K562 (cell line): ENCODE measurements around the gene SKIL. TPM values are rescaled to one million over a fixed set of nuclear protein-coding genes. Genes with fewer than 3 reads are reported as not detected.

Experiments used
- ARHGAP35 ChIP-seq: fragments of 450-650 bp; IDR thresholded peaks from 2 replicates; pipeline ENCODE4 v1.6.1; 2018; ENCODE audit not compliant: partially characterized antibody
- EP400 ChIP-seq: fragments of 450-650 bp; IDR thresholded peaks from 2 replicates; pipeline ENCODE4 v1.6.1; 2017; ENCODE audit warnings: antibody characterized with exemption, mild to moderate bottlenecking, moderate library complexity
- ERF ChIP-seq: fragments of 450-650 bp; formaldehyde crosslinking; IDR thresholded peaks from 2 replicates; pipeline ENCODE4 v1.4.0; 2020; ENCODE audit warnings: mild to moderate bottlenecking, mixed read lengths
- ETV5 ChIP-seq: sonication (generic); formaldehyde crosslinking; IDR thresholded peaks from 2 replicates; pipeline ENCODE4 v1.4.0; 2020; ENCODE audit warnings: low read depth, mild to moderate bottlenecking, missing genetic modification reagents
- HDAC3 ChIP-seq: fragments of 450-650 bp; IDR thresholded peaks from 2 replicates; pipeline ENCODE4 v1.6.1; 2018; ENCODE audit warnings: borderline replicate concordance, mild to moderate bottlenecking, moderate library complexity; ENCODE audit not compliant: partially characterized antibody
- JUND ChIP-seq, 2 experiments: IDR thresholded peaks; 2 replicates in 1 of 2; 3 replicates in 1 of 2; pipeline ENCODE4 v1.6.1; 2011; ENCODE audit warnings: borderline replicate concordance in 2 of 2, low read depth in 2 of 2, low read length in 2 of 2, improper control_type of control experiment in 1 of 2, missing biosample characterization in 1 of 2, missing genetic modification characterization in 1 of 2, missing genetic modification reagents in 1 of 2
- KDM1A ChIP-seq, 2 experiments: fragments of 450-650 bp; IDR thresholded peaks; 2 replicates each; pipeline ENCODE4 v1.6.1; 2016; ENCODE audit warnings: mild to moderate bottlenecking in 2 of 2
- NFIX ChIP-seq: fragments of 250-450 bp; sonication (Bioruptor Pico); IDR thresholded peaks from 2 replicates; pipeline ENCODE4 v1.4.0; 2020; ENCODE audit warnings: low read depth, mild to moderate bottlenecking, moderate library complexity
- SMARCA4 ChIP-seq: fragments of 450-650 bp; IDR thresholded peaks from 2 replicates; pipeline ENCODE4 v1.6.1; 2016
- STAT5A ChIP-seq: IDR thresholded peaks from 2 replicates; pipeline ENCODE4 v1.6.1; 2012; ENCODE audit warnings: low read length, inconsistent platforms, borderline replicate concordance
- TCF7L2 ChIP-seq: fragments of 150-350 bp; IDR thresholded peaks from 2 replicates; pipeline ENCODE4 v1.6.1; 2016; ENCODE audit warnings: low read depth, mild to moderate bottlenecking, low read length, moderate library complexity
- ZNF263 ChIP-seq: sonication (generic); formaldehyde crosslinking; IDR thresholded peaks from 2 replicates; pipeline ENCODE4 v1.8.0; 2022; ENCODE audit warnings: mild to moderate bottlenecking, missing genetic modification reagents, borderline replicate concordance
- ZNF316 ChIP-seq: fragments of 450-650 bp; IDR thresholded peaks from 2 replicates; pipeline ENCODE4 v1.6.1; 2016
- polyA plus RNA-seq, 8 experiments: library from polyadenylated mRNA; depleted of rRNA in 4 of 8; stranded (reverse) in 5 of 8; unstranded in 3 of 8; fragments of >200 nt; fragmentation: Nextera tagmentation in 2 of 8; fragmentation: Illumina TruSeq in 1 of 8; extraction: Ambion mirVana in 2 of 8; extraction: Trizol in 1 of 8; gene quantifications; 2 replicates each; pipeline versions ENCODE4 v1.2.1 to v1.2.3, GENCODE V29; 2011 to 2014; ENCODE audit warnings: inconsistent platforms in 1 of 8, missing spikeins in 1 of 8
- total RNA-seq, 7 experiments: library from RNA; depleted of rRNA in 6 of 7; stranded (reverse); fragments of >200 nt in 6 of 7; fragmentation: Illumina TruSeq in 2 of 7; extraction: Trizol in 2 of 7; gene quantifications; 2 replicates each; pipeline versions ENCODE4 v1.2.1 to v1.2.3, GENCODE V29; 2011 to 2021; ENCODE audit warnings: low replicate concordance in 1 of 7
- TF ChIP-seq, protein P1 (sequence below): fragments of 450-650 bp; formaldehyde crosslinking; IDR thresholded peaks from 2 replicates; pipeline ENCODE4 v1.4.0; 2020; ENCODE audit warnings: mild to moderate bottlenecking, mixed read lengths
- TF ChIP-seq, protein P2 (sequence below): fragments of 450-650 bp; IDR thresholded peaks from 2 replicates; pipeline ENCODE4 v1.6.1; 2016; ENCODE audit warnings: borderline replicate concordance
- TF ChIP-seq, protein P3 (sequence below), 2 experiments: IDR thresholded peaks in 1 of 2; conservative IDR thresholded peaks in 1 of 2; 2 replicates each; pipeline ENCODE4 v1.6.1; 2016; ENCODE audit warnings: low read depth in 2 of 2, mild to moderate bottlenecking in 1 of 2, missing compliant biosample characterization in 1 of 2, missing genetic modification characterization in 1 of 2, moderate library complexity in 1 of 2
- TF ChIP-seq, protein P4 (sequence below): sonication (generic); formaldehyde crosslinking; IDR thresholded peaks from 2 replicates; pipeline ENCODE4 v1.8.1; 2022; ENCODE audit warnings: missing genetic modification reagents

The SKIL gene
- total and polyA plus RNA-seq, 9 of the 15 experiments (the other 6 are each of a cell fraction or from before 2014, with no cell fraction given), result 4.3 to 19.1 (median 9.7) TPM

DNA sequence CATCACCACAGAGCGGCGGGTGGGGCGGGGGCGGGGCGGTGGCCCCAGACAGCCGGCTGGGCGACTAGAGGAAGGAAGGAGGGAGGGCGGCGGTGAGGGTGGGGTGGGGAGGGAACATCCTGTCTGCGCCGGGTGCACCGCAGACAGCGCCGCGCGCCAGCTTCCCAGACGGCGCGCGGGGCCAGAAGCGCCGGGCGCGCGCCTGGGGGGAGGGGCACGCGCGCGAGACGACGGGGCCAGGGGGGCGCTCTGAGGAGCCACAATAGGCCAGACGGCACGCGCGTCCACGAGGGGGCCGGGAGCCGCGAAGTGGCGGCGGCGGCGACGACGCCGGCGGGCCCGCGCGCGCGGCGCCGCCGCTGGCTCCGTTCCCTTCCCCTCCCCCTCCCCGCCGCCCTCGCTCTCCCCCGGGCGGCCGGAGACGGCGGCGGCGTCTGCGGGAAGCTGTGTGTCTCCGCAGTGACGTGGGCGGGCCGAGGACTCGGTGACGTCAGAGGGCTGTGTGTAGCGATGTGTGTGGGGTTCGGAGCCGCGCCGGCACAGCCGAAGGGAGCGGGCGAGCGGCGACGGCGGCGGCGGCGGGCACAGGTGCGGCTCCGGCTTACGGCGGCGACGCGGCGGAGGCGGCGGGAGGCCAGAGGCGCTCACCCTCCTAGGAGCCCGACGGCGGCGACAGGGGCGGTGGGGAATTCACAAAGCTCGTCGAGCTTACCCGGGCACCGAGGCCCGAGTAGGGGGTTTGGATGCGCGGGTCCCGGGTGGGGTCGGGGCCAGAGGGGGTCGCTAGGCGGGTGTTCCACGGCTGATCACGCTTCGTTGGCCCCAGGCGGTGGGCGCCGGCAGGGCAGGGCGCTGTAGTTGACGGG, at the start of gene SKIL (continued):
- TF ChIP-seq, protein P1, sequence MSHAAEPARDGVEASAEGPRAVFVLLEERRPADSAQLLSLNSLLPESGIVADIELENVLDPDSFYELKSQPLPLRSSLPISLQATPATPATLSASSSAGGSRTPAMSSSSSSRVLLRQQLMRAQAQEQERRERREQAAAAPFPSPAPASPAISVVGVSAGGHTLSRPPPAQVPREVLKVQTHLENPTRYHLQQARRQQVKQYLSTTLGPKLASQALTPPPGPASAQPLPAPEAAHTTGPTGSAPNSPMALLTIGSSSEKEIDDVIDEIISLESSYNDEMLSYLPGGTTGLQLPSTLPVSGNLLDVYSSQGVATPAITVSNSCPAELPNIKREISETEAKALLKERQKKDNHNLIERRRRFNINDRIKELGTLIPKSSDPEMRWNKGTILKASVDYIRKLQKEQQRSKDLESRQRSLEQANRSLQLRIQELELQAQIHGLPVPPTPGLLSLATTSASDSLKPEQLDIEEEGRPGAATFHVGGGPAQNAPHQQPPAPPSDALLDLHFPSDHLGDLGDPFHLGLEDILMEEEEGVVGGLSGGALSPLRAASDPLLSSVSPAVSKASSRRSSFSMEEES (CRISPR knock-in tag), result no peak
- TF ChIP-seq EP400 (0 out of 2 replicates have a peak, but pooled peaks have one; percentile 7), ETV5 (CRISPR knock-in tag) (0 out of 2 replicates have a peak, but pooled peaks have one; percentile 15), ZNF316 (no peak), HDAC3 (peak; percentile 28), JUND (IDR thresholded peaks at IDR 0.05; ENCODE audit: borderline replicate concordance, low read depth, low read length) (peak; percentile 85), JUND (tag; IDR thresholded peaks at IDR 0.05; ENCODE audit: borderline replicate concordance, low read depth, low read length) (peak; percentile 72; the same call in 1 of the 3 replicates), ARHGAP35 (no peak), NFIX (CRISPR knock-in tag) (no peak), ZNF263 (CRISPR knock-in tag) (no peak), ERF (peak; percentile 78; the same call in 1 of the 2 replicates), KDM1A (IDR thresholded peaks at IDR 0.05) (no peak), SMARCA4 (no peak), TCF7L2 (no peak), STAT5A (no peak)
- TF ChIP-seq, protein P2, sequence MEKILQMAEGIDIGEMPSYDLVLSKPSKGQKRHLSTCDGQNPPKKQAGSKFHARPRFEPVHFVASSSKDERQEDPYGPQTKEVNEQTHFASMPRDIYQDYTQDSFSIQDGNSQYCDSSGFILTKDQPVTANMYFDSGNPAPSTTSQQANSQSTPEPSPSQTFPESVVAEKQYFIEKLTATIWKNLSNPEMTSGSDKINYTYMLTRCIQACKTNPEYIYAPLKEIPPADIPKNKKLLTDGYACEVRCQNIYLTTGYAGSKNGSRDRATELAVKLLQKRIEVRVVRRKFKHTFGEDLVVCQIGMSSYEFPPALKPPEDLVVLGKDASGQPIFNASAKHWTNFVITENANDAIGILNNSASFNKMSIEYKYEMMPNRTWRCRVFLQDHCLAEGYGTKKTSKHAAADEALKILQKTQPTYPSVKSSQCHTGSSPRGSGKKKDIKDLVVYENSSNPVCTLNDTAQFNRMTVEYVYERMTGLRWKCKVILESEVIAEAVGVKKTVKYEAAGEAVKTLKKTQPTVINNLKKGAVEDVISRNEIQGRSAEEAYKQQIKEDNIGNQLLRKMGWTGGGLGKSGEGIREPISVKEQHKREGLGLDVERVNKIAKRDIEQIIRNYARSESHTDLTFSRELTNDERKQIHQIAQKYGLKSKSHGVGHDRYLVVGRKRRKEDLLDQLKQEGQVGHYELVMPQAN, result no peak
- TF ChIP-seq, protein P3, sequence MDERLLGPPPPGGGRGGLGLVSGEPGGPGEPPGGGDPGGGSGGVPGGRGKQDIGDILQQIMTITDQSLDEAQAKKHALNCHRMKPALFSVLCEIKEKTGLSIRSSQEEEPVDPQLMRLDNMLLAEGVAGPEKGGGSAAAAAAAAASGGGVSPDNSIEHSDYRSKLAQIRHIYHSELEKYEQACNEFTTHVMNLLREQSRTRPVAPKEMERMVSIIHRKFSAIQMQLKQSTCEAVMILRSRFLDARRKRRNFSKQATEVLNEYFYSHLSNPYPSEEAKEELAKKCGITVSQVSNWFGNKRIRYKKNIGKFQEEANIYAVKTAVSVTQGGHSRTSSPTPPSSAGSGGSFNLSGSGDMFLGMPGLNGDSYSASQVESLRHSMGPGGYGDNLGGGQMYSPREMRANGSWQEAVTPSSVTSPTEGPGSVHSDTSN (CRISPR knock-in tag; IDR thresholded peaks at IDR 0.05; ENCODE audit: low read depth), result no peak
- TF ChIP-seq, protein P3 (tag; conservative IDR thresholded peaks at IDR 0.05; ENCODE audit: low read depth), result no peak
- TF ChIP-seq, protein P4, sequence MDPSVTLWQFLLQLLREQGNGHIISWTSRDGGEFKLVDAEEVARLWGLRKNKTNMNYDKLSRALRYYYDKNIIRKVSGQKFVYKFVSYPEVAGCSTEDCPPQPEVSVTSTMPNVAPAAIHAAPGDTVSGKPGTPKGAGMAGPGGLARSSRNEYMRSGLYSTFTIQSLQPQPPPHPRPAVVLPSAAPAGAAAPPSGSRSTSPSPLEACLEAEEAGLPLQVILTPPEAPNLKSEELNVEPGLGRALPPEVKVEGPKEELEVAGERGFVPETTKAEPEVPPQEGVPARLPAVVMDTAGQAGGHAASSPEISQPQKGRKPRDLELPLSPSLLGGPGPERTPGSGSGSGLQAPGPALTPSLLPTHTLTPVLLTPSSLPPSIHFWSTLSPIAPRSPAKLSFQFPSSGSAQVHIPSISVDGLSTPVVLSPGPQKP, result no peak
